GM21423 (cell line): ENCODE results near the gene DIS3.
"Not testable (repeated sequence)": the region's sequence is repeated elsewhere in the genome, so short reads cannot be mapped to it uniquely, and the experiment has no call there.

Source experiments
- ATAC-seq: cut with Tn5 transposase; IDR thresholded peaks from one replicate; pipeline ENCODE4 v1.9.1; 2021; ENCODE audit warnings: mild to moderate bottlenecking, moderate library complexity; ENCODE audit not compliant: unreplicated experiment

Gene DIS3, protein sequence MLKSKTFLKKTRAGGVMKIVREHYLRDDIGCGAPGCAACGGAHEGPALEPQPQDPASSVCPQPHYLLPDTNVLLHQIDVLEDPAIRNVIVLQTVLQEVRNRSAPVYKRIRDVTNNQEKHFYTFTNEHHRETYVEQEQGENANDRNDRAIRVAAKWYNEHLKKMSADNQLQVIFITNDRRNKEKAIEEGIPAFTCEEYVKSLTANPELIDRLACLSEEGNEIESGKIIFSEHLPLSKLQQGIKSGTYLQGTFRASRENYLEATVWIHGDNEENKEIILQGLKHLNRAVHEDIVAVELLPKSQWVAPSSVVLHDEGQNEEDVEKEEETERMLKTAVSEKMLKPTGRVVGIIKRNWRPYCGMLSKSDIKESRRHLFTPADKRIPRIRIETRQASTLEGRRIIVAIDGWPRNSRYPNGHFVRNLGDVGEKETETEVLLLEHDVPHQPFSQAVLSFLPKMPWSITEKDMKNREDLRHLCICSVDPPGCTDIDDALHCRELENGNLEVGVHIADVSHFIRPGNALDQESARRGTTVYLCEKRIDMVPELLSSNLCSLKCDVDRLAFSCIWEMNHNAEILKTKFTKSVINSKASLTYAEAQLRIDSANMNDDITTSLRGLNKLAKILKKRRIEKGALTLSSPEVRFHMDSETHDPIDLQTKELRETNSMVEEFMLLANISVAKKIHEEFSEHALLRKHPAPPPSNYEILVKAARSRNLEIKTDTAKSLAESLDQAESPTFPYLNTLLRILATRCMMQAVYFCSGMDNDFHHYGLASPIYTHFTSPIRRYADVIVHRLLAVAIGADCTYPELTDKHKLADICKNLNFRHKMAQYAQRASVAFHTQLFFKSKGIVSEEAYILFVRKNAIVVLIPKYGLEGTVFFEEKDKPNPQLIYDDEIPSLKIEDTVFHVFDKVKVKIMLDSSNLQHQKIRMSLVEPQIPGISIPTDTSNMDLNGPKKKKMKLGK

DNA sequence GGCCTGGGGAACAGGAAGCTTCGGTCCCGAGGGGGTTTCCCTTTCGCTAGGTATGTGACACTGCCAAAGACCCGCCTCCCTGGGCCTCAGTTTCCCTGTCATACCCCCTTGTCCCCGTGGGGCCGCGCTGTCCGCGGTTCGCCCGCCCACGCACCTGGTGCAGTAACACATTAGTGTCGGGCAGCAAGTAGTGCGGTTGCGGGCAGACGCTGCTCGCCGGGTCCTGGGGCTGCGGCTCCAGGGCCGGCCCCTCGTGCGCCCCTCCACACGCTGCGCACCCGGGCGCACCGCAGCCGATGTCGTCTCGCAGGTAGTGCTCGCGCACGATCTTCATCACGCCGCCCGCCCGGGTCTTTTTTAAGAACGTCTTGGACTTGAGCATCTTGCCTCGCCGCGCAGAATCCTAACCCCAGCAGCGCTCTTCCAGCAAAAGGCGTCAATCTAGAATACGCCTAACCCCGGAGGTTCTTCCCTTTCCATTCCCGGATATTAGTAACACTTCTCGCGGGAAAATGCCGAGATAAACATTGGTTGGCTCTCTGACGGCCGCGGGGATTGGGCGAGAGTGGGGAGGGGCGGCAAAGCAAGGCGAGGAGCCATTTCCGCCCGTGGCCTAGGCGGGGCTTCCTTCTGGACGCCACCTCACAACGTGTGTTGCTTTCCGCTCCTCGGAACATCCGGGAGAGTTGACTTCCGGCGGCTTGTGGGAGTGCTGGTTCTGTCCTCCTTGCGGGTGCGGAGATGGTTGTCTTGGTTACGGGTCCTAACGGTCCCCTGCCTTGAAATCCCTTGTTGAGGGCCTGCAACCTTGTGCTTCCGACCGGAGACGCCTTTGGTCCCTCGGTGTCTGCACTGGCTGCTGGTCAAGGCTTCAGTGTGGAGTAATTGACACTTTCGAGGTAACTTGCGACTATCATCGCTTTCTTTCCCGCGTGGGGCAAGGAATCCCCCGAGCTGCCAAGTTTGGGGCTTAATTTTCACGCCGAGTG, at the start of gene DIS3, which contains the start of gene PIBF1:
TSS of gene DIS3 (minus strand) at position 450 of the 989 bp plus-strand sequence. CDS start at position 382, 68 bp downstream.
TSS of gene PIBF1 (plus strand) at position 683 of the 989 bp plus-strand sequence. CDS start 1,337 bp downstream, outside the sequence.
- peak; percentile 97 for ATAC-seq

DNA sequence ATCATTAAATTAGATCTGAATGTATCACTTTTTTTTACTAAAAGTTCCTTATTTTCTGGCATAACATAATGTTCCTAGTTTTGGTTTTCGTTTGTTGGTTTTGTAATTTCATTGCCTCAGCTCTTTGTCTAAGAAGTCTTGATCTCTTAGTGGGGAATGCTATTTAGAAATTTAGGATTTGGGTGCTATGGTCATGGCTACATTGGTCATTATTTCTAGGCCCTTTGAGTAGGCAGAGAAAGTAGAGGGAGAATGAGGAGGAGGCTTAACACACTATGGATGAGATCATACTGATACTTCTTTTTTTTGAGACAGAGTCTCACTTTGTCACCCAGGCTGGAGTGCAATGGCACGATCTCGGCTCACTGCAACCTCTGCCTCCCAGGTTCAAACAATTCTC, 42.0 kb upstream of the DIS3 start:
- no peak for ATAC-seq

DNA sequence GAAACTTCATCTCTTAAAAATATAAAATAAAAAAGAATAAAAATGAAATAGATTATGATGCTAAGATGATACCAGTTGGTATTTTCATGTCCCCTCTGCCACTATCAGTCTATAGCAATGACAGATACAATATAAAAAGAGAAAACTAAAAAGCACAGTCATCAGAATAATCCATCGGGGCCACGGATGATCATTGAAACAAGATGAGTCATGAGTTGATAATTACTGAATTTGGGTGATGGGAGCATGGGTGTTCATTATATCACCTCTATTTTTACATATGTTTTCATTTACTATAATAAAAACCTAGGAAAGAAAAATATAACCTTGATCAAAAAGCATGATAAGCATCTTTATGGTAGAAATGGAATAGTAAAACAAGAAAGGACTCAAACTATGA, 41.4 kb upstream of the DIS3 start:
- ATAC-seq: no peak

DNA sequence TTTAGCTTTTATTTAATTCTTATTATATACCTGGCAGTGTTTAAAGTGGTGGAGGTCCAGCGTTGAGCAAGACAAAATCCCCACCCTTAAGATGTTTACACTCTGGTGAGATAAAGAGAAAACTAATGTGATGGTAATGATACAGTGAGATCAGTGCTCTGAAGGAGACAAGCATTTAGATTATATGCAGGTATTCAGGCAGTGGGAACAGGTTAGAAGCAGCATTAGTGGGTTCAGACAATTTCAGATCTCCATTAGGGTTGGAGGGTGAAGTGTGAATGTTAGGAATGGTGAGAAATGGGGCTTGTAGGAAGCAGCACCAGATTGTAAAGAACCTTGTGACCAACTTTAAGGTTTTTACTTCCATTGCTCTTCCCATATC, 39.2 kb upstream of the DIS3 start:
- ATAC-seq: no peak

DNA sequence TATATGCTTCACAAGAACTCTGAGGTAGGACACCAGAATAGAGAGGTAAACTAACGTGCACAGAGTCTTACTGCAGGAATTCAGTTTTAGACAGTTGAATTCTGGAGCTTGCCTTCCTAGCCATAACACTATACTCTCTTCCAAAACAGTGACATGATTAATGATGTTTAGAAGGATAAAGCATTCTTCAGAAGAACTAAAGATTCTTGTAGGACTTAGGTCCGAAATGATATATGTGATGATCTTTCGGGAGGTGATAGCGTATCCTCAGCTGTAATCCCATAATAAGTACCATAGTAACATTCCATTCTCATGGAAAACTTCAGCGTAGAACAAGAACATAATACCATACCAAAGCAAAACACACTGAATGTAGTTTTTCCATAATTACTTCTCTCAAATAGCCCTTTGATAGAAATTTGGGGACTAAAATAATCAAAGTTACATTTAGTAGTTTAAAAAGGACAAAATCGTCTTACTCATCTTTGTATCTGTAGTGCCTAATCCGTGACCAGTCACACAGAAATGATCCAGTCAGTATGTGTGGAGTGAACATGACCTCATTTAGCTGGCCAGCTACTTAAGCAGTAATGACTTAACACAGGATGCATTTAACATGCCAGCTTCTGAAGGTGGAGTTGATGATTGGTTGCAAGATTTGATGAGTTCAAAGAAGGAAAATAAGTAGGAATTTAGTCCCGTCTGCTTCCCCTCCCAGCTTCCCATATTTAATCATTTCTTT, 38.6 kb upstream of the DIS3 start:
- no peak for ATAC-seq

DNA sequence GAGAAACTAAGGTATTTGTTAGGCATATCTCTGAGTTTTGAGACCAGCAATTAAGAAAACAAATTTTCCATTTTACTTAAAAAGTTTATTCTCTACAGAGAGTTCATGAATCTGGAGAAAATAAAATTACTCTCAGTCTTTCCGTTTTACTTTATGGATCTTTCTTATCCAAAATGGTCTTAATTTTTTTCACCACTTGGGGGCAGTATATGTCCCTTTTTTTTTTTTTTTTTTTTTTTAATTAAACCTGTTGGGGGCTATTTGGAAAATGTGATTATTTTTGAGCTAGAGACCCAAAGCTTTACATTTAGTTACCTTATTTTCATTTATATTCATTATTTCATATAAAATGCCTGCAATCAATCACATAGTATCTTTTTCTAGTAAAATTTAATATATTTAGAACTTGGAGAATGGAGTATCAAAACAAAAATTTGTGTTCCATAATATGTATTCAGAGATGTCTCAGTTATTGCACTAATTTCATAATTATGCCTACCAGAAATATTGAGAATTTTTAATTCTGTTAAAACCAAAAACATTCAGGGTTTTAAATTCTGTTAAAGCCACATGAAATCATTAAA, 27.3 kb upstream of the DIS3 start:
- no peak for ATAC-seq

DNA sequence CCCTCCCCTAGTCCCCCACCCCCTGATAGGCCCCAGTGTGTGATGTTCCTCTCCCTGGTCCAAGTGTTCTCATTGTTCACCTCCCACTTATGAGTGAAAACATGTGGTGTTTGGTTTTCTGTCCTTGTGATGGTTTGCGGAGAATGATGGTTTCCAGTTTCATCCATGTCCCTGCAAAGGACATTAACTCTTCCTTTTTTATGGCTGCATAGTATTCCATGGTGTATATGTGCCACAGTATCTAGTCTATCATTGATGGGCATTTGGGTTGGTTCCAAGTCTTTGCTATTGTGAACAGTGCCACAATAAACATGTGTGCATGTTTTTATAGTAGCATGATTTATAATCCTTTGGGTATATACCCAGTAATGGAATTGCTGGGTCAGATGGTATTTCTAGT, 24.8 kb upstream of the DIS3 start:
- not testable (repeated sequence) for ATAC-seq

DNA sequence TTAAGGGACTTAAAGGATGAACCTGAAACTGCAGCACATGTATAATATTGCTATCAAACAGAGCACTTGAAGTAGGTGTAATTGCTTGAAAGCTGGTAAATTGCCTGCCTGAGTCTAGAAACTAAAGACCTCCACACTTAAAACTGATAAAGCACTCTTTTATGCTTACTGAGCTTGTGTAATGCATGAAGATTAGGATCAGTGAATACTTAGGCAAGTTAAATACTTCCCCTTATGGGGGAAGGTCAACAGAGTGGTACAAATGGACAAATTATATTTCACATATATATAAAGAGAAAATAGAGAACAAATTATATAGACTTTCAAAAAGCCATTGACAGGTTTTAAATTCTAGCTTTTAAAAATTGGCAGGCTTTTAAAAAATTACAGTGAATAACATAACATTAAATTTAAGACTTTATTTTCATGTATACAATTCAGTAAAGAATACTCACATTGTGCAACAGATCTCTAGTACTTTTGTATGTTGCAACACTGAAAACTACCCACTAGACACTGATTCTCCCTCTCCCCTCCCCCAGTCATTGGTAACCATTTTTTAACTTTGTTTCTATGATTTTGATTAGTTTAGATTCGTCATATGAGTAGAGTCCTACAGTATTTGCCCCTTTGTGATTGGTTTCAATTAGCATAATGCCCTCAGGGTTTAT, 24.1 kb upstream of the DIS3 start:
- ATAC-seq: no peak

DNA sequence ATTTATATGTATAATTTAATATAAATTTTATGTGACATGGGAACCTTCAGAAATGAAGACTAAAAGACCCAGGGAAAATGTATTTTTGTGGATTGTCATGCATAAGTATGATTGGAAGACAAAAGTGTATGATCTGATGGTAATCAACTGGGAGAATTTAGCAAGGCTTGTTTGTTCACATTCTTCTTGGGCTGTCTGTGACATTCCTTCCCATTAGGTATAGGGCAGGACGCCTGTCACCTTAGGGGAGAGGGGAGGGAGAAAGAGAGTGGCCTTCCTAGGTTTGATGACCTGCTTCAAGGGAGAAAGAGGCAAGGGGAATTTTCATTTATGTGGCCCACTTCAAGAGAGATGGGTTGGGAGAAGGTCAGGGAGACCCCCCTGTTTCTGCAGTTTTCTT, 22.6 kb upstream of the DIS3 start:
- ATAC-seq: no peak

DNA sequence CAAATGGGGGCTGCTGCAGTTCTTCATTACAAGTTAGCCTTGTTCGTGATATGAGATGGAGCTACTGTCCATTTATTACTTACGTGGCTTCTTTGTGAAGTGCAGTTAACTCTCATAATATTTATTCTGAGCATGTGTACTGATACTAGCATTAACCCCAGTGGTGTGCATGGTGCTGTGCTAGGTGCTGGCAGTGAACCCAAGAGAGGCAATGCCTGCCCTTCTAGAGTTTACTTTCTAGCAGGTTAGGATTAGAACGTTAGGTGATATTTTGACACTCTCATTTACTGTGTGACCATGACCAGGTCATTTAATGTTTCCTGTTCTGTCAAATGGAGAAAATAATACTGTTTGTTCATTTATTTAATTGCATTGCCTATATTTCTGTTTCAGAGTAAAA, 17.1 kb upstream of the DIS3 start:
- no peak for ATAC-seq

DNA sequence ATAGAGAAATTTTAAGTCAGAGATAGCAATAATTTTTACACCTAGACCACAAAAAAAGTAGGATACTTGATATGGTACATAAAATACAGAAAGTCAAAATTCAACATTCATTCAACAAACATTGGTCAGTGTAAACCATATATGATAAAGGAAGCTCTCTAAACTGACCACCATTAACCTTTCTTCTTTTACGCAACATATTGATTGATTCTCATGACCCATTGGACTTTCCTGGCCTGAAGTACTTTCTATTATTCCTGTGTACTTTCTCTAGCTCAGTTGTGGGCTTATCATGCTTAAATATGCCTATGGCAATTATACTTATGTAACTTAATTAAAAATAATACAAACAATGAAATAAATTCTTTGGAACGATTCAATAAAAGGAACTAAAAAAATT, 10.9 kb upstream of the DIS3 start:
- no peak for ATAC-seq

DNA sequence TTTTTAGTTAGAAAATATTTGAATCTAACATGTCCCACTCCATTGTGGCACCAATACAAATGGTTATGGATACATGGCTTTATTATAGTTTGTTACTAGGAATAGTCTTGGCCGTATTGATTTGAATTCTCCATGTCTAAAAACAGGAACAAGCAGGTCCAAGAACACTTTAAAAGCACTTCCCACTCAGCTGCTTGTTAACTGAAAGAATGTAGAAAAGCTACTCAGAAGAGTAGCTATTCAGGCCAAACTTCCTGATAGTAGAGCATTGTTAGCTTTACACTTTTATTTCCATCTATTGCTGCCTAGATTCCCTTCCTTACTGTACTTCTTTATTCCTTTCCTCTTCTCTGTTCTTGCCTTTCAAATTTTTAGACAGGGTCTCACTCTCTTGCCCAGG, 7.1 kb upstream of the DIS3 start:
- ATAC-seq: no peak

DNA sequence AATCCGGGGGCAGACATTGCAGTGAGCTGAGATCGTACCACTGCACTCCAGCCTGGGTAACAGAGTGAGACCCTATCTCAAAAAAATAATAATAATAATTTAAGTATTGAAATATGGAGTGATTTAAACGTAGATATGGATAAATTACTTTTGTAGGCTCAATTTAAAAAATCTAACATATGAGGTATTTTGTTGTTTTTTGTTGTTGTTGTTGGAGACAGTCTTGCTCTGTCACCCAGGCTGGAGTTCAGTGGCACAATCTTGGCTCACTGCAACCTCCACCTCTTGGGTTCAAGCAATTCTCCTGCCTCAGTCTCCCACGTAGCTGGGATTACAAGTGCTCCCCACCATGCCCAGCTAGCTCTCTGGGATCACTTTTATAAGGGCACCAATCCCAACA, 3.0 kb upstream of the DIS3 start:
- ATAC-seq: not testable (repeated sequence)

DNA sequence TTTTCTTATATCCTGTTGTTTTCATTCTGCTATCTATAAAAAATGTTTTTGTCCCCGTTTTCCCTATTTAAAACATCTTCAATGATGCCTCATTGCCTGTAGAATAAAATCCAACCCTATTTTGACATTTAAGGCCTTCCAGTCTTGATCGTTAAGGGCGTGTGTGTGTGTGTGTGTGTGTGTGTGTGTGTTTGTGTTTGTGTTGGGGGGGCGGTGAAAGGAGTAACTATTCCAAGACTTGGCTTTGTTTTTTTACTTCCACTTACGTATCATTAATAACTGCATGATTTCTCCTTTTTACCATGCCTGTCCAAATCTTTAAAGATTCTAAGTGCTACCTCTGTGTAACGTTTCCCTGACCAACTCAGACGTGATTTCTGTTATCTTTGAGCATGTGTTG, 1.0 kb upstream of the DIS3 start:
- no peak for ATAC-seq

DNA sequence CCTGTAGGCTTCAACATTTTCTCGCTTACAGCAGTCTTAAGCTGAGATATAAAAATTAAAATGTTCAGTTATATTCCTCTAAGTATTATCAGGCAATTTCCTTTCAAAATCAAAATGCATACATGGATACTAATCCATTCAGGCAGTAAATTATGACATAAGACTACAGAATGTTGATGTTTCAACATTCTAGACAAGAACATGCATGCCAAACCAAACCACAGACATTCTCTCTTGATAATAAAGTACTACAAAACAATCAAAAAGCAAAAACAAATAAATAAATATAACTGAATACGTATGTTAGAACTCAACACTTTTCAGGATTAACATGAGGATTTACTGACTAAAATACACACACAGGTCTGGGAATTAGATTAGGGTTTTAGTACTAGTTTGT, 7.7 kb downstream of the DIS3 start:
- no peak for ATAC-seq

DNA sequence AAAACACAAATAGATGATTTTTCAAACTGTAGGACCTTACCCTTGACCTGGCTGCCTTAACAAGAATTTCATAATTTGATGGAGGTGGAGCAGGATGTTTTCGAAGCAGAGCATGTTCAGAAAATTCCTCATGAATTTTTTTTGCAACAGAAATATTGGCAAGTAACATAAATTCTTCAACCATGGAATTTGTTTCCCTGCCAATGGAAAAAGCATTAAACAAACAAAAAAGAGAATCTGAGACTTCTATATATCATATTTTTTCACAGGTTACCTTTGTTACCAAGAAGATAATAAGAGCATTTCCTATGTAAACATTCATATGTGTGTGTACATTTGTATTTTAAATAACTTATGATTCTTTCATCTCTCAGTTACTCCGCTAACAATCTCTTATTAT, 18.3 kb downstream of the DIS3 start:
- ATAC-seq: no peak

DNA sequence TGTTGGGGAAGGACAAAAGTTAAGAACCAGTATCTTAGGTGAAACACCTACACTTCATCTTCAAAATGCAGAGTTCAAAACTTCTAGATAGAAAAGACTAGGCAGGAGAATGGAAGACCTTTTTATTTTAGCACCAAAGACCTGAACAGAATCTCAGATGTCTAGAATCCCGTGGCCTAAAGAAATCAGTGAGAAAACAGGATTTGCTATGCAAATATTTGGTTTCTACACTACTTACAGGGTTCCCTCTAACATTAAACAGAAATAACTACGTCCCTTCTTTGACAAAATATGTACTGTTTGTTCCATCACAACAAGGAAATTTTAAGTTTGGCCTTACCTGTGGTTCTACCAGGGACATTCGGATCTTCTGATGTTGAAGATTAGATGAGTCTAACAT, 21.5 kb downstream of the DIS3 start:
- ATAC-seq: no peak

DNA sequence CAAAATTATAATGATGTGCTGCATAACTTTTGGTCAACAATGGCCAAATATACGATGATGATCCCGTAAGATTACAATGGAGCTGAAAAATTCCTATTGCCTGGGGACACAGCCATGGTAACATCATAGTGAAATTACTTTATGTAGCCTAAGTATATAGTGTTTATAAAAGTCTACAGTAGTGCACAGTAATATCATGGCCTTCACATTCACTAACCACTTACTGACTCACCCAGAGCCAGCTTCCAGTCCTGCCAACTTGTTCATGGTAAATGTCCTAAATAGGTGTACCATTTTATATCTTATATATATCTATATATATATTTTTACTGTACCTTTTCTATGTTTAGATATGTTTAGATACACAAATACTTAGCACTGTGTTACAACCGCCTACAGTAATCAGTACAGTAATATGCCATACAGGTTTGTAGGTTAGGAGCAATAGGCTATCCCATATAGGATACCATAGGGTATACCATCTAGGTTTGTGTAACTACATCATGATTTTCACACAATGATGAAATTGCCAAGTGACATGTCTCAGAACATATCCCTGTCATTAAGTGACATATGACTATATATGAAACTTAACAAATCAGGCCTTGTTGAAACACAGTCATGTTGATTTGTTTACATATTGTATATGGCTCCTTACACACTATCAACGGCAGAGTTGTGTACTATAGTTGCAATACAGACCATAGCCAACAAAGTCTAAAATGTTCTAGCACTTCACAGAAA, 23.7 kb downstream of the DIS3 start:
- ATAC-seq: no peak
